ENCODE results near the gene PRSS56.

The PRSS56 gene

DNA sequence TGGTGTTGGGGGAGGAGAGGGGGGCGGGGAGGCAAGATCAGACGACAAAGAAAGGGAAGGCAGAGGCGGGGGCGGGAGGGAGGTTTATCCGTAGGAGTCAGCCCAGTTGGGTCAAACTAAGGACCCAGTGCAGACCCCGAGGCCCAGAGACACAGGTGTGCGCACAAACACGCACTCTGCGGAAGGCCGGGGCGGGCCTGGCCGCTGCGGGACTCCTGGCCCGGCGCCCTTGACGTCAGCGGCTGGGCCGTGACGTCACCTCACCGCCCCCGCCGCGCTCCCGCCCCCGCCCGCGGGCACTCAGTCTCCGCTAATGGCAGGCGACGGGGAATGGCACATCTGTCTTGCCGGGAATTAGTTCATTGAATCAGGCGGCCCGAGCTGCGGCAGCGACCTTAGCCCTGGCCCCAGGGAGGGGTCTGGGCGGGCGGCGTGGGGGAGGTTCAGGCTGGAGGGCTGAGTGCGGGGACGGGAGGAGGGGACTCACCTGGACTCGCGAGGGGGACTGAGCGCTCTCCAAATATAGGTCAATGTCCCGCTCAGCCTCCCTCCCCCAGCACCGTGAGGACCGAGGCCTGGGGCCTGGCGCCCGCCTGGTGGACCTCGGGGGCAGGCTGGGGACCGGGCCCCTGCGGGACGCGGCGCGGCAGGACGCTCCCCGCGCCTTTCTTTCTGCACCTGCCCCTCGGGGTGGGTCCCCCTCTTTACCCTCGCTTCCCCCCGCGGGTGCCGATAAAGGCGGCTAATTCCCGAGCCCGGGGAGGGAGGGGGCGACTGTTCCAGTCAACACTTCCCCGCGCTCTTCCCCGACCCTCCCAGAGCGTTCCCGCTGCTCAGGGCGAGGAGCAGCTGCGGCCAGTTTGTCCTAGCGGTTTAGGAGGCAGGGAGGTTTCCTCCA, 17.0 kb upstream of the PRSS56 start:
- FAIRE-seq, result no peak

DNA sequence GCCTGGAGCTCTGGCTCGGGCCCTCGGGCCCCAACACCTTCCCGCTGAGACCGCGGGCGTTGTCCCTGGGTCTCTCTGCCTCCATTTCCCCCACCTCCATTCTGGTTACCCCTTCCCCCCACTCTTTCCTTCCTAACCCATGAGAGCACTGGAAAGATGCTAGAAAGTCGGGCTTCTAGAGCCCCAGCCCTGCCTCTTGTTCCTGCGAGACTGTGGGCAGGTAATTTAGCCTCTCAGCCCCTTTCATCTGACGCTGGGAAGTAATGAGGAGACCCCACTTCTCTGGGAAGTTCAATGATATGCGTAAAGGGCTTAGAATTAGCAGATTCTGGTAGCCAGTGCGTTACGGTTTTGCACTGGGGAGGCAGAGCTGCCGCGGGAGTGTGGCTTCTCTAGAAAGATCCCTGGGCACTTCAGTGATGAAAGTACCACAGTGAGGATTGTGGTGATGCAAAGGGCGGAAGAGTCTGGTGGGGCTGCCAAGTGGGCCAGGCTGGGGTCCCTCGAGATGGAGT, 16.3 kb upstream of the PRSS56 start:
- FAIRE-seq, result no peak

DNA sequence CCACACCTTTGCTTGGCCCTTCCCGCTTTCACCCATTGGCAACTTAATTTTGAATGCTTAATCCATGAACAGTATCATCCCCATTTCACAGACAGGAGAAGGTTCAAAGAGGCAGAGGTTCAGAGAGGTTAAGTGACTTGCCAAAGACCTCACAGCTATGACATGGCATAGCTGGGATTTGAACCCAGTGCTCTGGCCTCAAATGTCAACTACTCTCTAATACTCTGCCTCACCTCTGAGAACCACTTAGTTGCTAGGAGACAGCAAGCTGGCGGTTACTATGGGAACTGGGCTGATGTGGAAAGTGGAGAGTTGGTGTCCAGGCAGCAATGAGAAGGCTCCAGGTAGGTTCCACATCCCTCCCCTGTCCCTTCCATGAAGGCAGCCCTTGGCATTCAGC, 15.8 kb upstream of the PRSS56 start:
- no peak for FAIRE-seq

DNA sequence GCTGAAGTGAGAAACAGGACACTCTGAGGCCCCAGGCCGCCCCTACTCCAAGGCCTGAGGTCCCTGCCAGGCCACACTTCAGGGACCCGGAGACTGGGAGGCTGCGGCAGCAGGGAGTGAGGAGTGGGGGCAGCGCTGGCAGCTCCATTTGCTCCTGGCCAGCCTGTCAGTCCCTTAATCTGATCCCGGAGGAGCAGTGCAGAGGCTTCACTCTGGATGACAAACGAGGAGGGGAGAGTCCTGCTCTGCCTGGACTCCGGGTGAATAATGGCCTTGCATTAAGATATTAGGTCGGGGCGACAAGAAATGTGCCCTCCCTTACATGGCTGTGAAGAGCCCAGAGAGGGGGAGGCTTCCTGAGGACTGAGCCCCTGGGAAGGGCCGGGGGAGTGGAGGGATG, 14.3 kb upstream of the PRSS56 start:
- FAIRE-seq, result no peak

DNA sequence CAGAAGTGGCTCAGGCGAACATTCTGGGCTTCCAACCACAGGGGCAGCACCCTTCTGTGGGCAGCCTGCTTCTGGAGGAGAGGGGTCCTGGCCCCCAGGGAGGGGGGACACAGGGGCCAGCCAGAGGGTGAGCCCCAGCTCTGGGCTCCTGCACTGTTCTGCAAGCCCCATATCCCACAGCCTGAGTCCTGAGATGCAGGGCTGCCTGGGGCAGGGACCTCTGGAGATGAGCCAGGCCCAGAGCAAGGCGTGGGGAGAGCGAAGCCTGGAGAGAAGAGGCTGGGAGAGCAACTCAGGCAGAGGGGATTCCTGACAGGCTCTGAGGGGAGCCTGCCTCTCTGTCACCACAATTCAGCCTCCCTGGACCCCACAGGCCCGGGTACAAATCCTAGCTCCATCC, 13.5 kb upstream of the PRSS56 start:
- no peak for FAIRE-seq

GRCh38 chr2:232508251-232508650, 11.9 kb upstream of the PRSS56 start:
- FAIRE-seq, result no peak

- no peak for FAIRE-seq
Observed at GRCh38 chr2:232511336-232511890, 8.8 kb upstream of the PRSS56 start.

DNA sequence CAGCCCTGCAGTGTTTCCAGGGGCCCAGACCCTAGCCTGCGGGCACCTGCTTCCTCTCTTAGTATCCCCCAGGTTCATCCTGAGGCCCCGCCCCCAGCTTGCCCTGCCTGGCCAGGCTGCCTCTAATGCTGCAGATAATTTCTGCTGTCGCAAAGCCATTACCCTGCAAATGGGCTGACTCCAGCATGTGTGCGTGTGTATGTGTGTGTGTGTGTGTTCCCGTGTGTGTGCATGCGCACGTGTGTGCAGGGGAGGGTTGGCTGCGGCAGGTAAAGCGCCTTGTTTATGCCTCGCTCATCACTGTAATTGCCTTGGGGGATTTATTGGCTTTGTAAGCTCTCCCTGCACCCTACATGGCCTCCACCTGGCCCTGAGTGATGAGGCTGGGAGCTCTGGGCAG, 7.6 kb upstream of the PRSS56 start:
- FAIRE-seq, result no peak

DNA sequence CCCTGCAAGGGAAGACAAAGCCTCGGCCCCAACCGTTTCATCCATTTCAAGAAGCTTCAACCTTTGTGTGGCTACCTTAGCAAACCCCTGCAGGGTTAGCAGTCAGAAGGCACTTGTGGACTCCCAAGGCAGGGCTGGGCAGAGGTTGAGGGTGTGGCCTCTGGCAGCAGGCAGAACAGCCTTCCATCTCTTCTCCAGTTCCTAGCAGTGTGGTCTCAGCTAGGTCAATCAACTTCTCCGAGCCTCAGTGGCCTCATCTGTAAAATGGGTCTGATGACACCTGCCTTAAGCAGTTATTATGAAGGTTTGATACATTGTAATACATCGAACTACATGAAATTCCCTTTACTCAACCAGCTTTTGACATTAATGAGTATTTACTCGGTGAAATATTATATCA, 6.8 kb upstream of the PRSS56 start:
- FAIRE-seq, result no peak

DNA sequence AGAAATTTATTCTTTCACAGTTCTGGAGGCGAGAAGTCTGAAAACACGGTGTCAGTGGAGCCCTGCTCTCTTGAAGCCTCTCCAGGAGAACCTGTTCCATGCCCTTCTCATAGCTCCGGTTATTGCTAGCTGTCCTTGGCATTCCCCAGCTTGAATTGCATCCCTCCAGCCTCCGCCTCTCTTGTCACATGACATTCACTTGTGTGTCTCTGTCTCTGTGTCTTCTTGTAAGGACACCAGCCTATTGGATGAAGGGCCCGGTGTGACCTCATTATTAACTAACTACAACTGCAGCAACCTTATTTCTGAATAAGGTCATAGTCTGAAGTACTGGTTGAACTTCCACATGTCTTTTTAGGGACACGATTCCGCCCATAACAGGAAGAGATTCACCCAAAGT, 4.5 kb upstream of the PRSS56 start:
- FAIRE-seq, result no peak

GRCh38 chr2:232516551-232516950, 3.6 kb upstream of the PRSS56 start:
- FAIRE-seq, result no peak

GRCh38 chr2:232518844-232519243, 1.3 kb upstream of the PRSS56 start:
- FAIRE-seq, result no peak

GRCh38 chr2:232520489-232520888, 301 bp downstream of the PRSS56 start:
- FAIRE-seq, result no peak

DNA sequence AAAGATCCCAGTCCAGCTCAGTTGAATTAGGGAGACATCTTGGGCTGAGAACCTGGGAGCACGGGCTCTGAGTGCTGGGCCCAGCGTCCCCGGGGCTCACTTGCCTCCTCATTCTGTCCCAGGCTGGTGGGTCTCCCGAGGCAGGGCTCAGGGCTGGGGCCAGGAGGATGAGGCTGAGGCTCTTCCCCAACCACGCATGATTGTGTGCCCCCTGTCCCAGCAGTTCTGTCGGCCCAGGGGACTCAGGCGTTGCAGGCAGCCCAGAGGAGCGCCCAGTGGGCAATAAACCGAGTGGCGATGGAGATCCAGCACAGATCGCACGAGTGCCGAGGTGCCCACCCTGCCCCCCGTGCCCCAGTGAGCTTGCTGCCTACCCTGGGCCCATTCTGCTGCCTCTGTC, 910 bp downstream of the PRSS56 start:
- no peak for FAIRE-seq

- no peak for FAIRE-seq
Observed at GRCh38 chr2:232521959-232522622, 1.9 kb downstream of the PRSS56 start.

GRCh38 chr2:232522623-232523401, 2.6 kb downstream of the PRSS56 start:
- FAIRE-seq, result no peak

DNA sequence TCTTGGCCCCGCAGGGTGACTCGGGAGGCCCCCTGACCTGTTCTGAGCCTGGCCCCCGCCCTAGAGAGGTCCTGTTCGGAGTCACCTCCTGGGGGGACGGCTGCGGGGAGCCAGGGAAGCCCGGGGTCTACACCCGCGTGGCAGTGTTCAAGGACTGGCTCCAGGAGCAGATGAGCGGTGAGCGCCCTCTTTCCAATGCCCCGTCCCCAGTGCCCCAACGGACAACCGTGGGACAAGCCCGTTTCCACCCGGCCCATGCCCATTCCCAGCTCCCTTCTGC, 3.2 kb downstream of the PRSS56 start:
- FAIRE-seq, result no peak

- FAIRE-seq, result no peak
Observed at GRCh38 chr2:232523682-232524597, 3.8 kb downstream of the PRSS56 start.

DNA sequence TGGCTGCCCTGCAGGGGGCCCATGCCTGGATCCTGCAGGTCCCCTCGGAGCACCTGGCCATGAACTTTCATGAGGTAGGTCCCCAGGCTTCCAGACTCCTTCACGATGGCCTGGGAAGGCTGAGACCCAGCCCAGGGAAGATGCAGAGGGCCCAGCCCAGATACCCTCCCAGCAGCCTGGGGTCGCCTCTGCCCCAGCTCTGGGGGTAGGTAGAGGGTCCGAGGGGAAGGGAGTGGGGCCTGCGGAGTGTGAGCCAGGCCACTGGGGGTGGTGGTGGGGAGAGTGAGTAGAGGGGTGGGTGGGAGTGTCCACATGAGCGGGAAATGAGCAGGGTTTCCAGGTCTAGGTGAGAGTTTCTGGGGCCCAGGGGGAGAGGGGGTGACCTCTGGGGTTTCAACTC, 4.6 kb downstream of the PRSS56 start:
- FAIRE-seq, result no peak

GRCh38 chr2:232525199-232525598, 5.0 kb downstream of the PRSS56 start:
- FAIRE-seq, result no peak

- no peak for FAIRE-seq
Observed at GRCh38 chr2:232525791-232526371, 5.7 kb downstream of the PRSS56 start, which contains the start of gene CHRND. Gene CHRND (plus strand): TSS chr2:232526160. CDS start chr2:232526216, 56 bp downstream.

All from G401.6 (cell line).